GM18511 (cell line): Measurements from ENCODE around the gene FBLN1.
"Not testable (repeated sequence)": the region's sequence is repeated elsewhere in the genome, so short reads cannot be mapped to it uniquely, and the experiment has no call there.

Experiments
- ATAC-seq: cut with Tn5 transposase; IDR thresholded peaks from one replicate; pipeline ENCODE4 v1.9.1; 2021; ENCODE audit warnings: mild to moderate bottlenecking, moderate library complexity; ENCODE audit not compliant: unreplicated experiment

The FBLN1 gene

DNA sequence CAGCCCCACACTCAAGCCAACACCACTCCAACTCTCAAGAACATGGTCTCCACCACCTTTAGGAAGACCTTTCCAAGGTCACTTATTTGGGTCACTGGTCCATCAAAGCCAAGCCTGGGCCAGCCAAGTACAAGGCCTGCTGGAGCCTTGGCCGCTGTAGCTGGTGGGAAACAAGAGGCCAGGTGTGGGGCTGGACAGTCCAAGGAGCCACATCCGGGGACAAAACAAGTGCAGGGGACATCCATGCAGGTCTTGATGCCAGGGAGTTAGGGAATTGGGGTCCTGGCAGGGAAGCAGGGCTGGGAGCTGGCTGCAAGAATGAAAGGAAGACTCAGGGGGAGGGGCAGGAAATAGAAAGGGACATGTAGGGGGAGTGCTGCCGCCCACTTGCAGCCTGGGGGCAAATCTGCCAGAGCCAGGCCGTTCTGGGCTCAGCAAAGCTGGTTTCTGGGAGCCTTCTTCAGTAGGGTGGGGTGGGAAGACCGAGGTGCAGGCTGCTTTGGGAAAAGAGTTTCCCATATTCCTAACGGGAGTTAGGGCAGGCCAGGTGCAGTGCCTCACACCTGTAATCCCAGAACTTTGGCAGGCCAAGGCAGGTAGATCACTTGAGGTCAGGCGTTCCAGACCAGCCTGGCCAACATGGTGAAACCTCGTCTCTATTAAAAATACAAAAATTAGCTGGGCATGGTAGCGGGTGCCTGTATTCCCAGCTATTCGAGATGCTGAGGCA lies 99.5 kb downstream of the FBLN1 start:
- no peak for ATAC-seq

DNA sequence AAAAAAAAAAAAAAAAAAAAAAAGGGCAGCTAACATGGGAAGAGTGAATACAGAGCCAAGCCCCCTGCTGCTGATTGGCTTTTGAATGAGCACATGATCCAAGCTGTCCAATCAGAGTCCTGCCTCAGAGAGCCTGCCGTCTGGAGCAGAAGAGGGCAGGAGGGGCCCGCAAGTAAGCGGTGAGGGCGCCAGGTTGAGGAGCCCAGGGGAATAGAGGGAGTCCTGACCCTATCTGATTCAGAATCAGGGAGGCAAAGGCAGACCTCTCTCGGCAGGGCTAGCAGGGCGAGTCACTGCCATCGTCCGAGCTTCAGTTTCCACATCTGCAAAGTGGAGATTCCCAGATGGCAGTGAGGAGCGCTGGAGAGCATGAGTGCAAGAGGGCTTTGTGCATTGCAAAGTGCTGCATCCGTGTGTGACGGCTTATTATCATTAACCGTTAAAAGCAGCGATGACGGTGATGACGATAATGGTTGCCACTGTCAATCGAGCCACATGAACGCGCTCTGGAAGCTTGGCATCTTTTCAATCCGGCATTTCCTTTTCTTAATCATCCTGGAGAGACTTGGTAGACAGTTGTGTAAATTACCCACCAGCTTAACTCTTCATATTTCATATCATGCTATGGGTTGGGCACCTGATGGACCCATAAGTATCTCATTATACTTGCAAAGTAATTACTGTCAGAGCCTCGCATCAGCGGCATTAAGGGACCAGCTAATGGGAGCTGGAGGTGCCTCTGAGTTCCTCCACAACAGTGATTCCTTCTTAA lies 100.3 kb downstream of the FBLN1 start:
- no peak for ATAC-seq

DNA sequence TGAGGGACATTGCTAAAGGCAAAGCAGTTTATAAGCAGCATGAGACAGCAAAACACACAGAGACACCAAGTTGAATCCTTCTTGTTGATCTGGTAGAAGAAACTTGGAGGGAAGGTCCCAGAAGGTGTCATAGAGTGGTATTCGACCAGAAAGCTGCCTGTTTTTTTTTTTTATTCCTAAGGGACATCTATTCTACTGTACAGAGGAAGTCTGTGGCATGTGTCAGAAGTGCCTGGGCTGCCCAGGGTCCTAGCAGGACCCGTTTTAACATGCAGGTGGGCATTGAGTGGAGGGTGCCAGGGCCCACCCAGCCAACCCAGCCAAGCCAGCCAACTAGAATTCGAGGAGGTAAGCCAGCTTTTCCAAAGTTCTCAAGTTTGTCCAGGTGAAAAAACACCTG lies 100.9 kb downstream of the FBLN1 start:
- no peak for ATAC-seq

DNA sequence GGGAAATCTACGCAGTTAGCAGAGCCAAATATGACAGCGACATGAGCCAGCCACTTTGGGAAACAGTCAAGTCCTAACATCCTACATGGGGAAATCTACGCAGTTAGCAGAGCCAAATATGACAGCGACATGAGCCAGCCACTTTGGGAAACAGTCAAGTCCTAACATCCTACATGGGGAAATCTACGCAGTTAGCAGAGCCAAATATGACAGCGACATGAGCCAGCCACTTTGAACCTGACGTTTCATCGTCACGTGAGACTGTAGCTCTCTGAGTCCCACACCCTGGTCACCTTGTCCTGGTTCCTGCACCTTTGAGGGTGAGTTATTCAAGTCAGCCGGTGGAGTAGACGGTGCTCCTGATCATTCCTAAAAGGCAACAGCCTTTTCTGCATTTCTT lies 105.4 kb downstream of the FBLN1 start:
- ATAC-seq, result not testable (repeated sequence)

DNA sequence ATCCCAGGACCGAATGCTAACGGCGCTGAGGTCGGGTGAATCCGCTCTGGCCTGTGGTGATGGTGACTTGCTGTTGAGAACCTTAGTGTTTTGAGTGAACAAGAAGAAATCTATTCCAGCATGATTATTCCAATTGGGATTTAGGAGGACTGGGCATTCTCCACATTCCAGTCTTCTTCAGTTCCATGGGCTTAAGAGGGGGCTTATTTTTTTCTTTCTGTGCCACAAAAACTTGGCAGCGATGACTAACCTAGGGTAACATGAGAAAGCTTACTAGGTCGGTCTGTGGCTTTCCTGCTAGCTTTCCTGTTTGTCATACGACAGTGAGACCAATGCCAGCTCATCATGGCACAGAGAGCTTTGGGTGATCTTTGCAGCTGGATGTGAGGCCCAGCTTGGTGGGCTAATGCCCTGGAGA lies 106.1 kb downstream of the FBLN1 start:
- ATAC-seq, result no peak

DNA sequence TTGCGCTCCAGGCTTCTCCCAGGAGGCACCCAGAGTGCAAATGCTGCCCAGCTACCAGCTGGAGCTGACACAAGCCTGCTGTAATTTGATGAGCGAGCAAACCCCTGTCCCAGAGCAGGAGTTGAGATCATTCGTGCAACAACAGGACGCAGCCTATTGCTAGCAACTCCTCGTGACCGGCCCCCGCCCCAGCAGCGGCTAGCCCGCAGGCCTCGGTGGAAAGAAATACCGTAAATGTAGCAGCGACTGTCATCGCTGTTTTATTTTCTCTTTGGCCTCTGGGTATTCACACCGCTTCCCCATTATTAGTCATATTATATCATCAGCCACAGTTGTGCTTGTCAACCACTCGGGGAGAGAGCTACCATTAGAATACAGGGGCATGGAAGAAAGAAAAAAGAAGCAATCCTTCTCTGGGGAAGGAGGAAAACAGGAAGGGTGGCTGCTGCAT lies 109.8 kb downstream of the FBLN1 start:
- no peak for ATAC-seq

DNA sequence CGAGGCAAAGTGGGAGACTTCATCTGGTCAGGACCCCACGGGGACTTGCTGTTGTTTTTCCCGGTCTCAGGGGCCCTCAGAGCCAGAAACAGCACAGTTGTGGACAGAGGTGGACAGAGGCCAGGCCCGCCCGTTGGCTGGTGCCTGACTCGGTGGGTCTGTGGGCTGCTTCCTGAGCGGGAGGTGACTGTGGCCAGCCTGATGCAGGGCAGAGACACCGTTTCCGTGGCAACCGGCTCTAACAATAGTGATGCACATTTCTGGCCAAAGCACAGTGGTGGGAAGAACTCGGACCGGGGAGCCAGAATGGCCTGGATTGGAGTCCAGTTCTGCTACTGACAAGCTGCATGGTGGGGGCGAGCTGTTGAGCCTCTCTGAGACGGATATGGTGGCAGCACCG lies 110.3 kb downstream of the FBLN1 start:
- ATAC-seq, result no peak

DNA sequence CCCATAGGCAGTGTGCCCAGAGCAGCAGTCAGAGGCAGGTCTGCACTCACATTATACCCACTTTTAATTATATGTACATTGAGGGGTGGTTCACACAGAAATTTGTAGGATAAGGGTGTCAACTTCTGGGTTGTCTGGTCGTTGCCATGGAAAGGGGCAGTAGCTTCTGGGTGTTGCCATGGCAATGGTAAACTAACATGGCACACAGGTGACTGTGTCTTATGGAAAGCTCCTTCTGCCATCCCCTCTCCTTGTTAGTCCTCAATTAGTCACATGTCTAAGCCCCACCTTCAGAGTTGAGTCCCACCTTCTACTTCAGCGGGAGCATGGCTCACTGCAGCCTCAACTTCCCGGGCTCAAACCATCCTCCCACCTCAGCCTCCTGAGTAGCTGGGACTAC lies 112.7 kb downstream of the FBLN1 start:
- ATAC-seq, result no peak

DNA sequence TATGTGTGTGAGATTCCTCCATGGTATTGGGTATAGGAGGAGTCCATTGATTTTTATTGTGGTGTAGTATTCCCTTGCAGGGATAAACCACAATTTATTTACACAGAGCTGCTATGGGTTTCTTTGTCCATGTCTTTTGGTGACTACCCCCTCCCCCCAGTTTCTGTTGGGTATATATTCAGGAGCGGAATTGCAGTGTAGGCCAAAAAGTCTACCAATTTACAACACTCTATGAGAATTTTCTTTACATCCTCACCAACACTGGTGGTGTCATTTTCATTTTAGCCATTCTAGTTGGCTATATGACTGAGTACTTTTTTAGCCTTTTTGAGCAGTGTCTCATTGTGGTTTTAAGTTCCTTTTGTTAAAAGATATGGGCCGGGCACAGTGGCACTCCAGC lies 113.7 kb downstream of the FBLN1 start:
- no peak for ATAC-seq

DNA sequence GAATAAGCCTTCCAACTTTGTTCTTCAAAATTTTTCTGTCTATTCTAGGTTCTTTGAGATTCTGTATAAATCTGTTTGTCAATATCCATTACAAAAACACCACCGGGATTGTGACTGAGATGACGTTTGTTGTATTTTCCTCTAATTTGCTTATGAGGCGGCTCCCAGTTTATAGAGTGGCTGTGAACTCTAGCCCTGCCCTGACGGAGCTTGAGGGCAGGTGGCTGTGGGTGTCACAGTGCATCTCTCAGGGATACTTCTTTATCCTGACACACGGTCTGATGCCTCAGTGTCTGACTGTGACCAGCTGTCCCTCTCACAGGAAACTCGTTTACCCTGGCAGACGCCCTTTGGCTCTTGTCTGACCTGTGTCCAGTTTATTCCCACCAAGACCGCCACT lies 115.3 kb downstream of the FBLN1 start:
- no peak for ATAC-seq

DNA sequence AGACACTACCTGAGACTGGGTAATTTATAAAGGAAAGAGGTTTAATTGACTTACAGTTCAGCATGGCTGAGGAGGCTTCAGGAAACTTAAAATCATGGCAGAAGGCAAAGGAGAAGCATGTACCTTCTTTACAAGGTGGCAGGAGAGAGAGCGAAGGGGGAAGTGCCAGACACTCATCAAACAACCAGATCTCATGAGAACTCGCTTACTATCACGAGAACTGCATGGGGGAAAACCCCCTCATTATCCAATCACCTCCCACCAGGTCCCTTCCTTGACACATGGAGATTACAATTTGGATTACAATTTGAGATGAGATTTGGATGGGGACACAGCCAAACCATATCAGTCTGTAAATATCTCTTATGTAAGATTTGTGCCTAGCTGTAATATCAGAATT lies 118.0 kb downstream of the FBLN1 start:
- ATAC-seq, result no peak

DNA sequence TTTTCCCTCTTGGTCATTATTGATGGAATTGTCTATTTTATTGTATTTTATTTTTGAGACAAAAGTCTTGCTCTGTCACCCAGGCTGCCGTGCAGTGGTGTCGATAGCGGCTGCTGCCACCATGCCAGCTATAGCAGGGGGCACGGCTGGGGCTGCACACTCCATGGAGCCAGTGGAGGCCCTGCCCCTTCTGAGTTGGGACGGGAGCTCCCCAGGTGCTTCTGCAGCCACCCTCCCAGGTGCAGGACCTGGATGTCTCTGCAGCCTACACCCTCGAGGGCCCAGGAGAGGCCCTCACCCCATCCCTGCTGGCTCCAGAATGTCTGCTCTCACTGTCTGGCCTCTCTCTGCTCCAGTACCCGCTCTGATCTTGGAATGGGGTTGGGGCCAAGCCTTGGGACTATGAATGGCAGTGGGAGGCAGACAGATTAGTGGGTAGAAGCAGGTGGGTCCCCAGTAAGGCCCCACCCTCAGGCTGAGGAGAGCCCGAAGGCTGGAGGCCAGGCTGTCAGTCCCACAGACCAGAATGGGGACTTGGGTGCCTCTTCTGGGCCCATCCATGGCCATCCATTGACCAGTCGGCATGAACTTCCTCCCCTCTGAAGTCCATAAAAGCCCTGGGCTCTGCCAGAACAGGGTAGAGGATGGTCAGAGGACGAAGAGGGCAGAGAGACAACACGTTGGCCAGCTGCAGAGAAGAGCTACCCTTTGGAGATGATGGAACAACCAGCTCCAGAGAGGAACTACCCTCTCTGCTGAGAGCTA lies 119.3 kb downstream of the FBLN1 start:
- no peak for ATAC-seq

DNA sequence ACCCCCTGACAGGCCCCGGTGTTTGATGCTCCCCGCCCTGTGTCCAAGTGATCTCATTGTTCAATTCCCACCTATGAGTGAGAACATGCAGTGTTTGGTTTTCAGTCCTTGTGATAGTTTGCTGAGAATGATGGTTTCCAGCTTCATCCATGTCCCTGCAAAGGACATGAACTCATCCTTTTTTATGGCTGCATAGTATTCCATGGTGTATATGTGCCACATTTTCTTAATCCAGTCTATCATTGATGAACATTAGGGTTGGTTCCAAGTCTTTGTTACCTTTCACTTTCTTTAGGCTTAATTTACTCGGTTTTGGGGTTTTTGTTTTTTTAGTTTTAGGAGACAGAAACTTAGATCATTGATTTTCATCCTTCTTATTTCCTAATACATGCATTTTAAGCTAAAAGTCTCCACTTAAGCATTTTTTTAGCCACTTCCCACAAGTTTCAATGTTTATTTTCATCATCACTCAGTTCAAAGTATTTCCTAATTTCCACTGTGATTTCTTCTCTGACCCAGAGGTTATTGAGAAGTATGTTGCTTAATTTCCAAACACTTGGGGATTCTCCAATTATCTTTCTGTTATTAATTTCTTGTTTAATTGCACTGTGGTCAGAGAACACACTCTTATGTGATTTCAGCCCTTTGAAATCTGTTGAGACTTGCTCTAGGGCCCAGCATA lies 120.9 kb downstream of the FBLN1 start:
- ATAC-seq, result not testable (repeated sequence)

DNA sequence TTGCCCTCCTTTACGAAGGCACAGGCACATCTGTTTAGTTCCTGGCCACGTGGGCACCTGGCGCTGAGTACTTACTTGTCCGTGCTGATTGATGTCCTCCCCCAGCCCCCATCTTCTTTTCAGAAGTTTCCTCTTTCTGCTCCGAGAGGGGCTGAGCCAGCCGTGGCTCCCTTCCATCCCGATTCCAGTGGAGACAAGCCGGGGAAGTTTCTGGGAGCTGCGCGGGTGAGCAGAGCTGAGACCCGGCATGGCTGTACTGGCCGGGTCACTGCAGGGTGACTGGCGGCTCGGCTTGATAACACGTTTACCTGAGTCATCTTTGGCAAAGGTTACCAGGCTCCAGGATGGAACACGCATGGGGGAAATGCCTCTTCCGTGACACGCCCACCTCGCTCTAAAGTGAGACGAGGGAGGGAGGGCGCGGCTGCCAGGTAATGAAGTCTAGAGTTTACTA lies 123.5 kb downstream of the FBLN1 start:
- ATAC-seq, result no peak

DNA sequence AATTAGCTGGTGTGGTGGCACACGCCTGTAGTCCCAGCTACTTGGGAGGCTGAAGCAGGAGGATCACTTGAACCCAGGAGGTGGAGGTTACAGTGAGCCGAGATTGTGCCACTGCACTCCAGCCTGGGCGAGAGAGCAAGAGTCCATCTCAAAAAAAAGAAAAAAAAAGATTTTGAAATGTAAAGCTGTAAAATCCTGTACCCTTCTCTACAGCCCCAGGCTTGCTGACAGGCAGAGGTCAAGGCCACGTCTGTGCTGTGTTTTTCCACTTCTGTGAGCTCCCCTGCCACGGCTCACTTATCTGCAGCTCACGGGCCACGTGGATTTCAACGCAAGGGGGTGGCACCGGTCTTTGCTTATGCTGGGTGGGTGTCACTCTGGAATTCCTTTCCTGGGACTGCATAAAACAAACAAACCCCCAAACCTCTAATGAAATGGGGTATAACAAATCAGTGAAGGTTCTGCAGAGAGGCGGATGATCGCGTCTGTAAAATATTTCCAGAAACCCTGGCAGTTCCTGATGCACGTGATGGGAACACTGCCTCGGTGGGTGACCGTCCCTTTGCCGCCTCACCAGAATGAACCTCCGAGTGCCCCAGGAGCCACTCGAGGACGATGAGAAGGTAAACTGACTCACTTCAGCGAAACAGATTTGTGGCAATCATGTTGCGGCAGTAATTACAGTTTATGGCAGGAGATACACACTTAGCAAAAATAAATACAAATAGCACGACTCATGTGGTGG lies 125.0 kb downstream of the FBLN1 start:
- ATAC-seq, result no peak

DNA sequence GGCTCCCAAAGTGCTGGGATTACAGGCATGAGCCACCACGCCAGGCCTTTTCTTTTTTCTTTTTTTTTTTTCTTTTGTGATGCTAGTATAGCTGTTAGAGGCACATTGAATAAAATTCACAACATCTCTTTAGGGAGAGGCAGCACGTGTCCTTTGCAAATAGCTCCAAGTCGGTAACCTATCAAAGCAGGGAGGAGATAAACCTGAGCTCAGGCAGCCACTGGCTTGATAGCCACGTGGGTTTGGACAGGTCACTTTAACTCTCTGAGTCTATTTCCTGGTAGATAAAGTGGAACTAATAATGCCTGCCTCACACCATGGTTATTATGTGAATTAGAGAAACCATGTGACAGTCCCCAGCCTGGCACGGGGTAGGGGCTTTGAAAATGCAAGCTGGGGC lies 125.8 kb downstream of the FBLN1 start:
- ATAC-seq, result no peak

DNA sequence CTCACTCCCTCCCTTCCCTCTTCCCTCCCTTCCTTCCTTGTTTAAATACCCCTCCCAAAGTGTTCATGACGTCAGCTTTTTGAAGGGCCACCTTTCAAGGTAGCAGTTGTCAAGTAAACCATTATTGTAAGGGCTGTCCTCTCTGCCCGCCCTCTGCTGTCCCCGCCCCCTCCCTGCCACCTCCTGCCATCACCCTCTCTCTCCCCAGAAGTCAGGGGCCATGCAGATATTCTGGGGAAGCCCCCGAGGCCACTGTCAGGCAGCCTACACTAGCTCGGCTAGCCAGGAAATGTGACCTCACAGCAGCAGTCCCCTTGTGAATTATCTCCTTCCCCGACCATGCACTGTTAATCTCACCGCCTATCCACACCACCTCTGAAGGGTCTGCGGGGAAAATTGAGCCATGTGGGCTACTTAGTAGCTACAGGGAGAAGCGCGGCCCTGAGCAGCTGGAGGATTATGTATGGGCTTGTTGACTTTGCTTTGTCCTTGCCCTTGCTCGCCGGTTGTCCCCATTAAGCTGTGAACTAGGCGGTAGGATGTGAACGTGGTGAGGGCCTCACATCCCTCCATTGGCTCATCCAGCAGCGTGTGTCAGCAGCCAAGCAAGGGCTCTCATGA lies 126.9 kb downstream of the FBLN1 start:
- ATAC-seq, result no peak

DNA sequence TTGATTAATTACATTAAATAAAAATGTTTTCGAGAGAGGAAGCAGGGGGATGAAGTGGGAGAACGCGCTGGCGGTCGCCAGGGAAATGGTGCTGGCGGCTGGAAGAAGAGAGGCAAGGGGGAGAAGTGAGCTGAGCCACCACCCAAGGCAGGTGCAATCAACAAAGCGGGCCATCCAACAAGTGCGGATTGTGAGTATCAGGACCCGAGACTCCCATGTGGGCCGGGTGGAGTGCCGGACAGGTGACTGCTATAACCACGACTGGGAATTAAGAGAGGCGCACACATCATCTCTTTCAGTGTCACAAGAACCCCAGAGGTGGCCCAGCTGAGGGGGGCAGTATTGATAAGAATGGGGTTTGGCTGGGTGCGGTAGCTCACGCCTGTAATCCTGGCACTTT lies 127.8 kb downstream of the FBLN1 start:
- no peak for ATAC-seq

DNA sequence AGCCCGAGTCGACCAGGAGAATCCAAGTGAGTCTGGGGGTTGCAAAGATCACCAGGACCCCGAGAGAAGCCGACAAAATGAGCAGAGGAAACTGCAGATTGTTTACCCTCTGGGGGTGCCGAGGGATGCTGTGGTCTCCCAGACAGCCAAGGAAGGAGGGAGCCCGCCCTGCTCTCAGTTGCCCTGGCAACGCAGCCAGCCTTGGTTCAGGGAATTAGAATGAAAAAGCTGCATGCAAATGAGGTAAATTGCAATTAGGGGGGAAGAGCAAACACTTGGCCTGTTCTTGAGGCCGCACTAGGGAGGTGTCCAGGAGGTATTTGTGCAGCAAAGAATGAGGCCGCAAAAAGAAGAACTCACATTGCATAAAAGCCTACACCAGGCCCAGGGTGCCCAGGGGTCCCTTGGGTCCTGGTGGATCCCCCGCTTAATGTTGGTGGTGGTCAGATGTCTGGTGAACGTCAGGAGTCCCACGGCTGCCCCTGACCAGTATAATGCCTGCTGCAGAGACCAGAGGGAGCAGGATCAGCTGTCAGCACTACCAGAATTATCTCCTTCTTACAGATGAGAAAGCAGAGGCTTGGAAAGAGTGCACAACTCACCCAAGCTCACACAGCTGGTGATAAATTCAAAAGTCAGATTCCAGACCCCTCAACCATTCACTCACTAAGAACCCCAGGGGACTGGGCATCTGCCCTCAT lies 128.6 kb downstream of the FBLN1 start:
- no peak for ATAC-seq
